ENCODE data around the gene FAM83G.

DNA sequence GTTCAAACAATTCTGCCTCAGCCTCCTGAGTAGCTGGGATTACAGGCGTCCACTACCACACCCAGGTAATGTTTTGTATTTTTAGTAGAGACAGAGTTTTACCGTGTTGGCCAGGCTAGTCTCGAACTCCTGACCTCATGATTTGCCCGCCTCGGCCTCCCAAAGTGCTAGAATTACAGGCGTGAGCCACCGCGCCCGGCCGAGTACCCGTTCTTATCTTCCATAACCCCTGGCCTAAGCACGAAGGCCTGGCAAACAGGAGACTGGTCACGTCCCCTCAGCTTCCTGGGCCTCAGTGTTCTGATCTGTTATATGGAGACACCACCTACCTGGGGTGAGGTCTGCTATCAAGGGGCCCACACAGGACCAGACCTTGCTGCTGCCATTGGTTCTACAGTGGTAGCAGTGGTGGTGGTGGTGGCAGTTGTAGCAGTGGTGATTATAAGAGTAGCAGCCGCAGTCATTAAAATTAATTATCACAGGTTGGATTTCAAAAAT is 51.3 kb downstream of the FAM83G start:
- TF ChIP-seq OSR1 (CRISPR knock-in tag; IDR thresholded peaks at IDR 0.05) (no peak), POU6F1 (CRISPR knock-in tag; IDR thresholded peaks at IDR 0.05; ENCODE audit: borderline replicate concordance, low read depth) (no peak), RARB (CRISPR knock-in tag; IDR thresholded peaks at IDR 0.05) (no peak), BACH2 (CRISPR knock-in tag; IDR thresholded peaks at IDR 0.05; ENCODE audit: borderline replicate concordance) (no peak), ZFP30 (CRISPR knock-in tag; IDR thresholded peaks at IDR 0.05) (no peak)
- TF ChIP-seq, protein P1, sequence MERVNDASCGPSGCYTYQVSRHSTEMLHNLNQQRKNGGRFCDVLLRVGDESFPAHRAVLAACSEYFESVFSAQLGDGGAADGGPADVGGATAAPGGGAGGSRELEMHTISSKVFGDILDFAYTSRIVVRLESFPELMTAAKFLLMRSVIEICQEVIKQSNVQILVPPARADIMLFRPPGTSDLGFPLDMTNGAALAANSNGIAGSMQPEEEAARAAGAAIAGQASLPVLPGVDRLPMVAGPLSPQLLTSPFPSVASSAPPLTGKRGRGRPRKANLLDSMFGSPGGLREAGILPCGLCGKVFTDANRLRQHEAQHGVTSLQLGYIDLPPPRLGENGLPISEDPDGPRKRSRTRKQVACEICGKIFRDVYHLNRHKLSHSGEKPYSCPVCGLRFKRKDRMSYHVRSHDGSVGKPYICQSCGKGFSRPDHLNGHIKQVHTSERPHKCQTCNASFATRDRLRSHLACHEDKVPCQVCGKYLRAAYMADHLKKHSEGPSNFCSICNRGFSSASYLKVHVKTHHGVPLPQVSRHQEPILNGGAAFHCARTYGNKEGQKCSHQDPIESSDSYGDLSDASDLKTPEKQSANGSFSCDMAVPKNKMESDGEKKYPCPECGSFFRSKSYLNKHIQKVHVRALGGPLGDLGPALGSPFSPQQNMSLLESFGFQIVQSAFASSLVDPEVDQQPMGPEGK (CRISPR knock-in tag; IDR thresholded peaks at IDR 0.05; ENCODE audit: borderline replicate concordance), result no peak
- TF ChIP-seq, protein P2, sequence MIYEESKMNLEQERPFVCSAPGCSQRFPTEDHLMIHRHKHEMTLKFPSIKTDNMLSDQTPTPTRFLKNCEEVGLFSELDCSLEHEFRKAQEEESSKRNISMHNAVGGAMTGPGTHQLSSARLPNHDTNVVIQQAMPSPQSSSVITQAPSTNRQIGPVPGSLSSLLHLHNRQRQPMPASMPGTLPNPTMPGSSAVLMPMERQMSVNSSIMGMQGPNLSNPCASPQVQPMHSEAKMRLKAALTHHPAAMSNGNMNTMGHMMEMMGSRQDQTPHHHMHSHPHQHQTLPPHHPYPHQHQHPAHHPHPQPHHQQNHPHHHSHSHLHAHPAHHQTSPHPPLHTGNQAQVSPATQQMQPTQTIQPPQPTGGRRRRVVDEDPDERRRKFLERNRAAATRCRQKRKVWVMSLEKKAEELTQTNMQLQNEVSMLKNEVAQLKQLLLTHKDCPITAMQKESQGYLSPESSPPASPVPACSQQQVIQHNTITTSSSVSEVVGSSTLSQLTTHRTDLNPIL (CRISPR knock-in tag; IDR thresholded peaks at IDR 0.05; ENCODE audit: low read depth), result no peak

All from SK-N-SH treated with all-trans-retinoic acid at 6 μM for 48 hours (cell line).